ENCODE results near the gene KCNH1. TPM values are rescaled to one million over a fixed set of nuclear protein-coding genes. Genes with fewer than 3 reads are reported as not detected.

KCNH1 gene
- total and polyA plus RNA-seq, 2 experiments from 2014 or later: 0.71 to 1.8 TPM

GRCh38 chr1:210689826-210690225 is 444.1 kb downstream of the KCNH1 start:
- Histone ChIP-seq H3K4me3 (no peak overlapping the region), H4K20me1 (ENCODE audit: insufficient read depth) (no peaks in the 10 kb centered on the region), H2AFZ (no peak overlapping the region), H3K27me3 (replicated peaks; ENCODE audit: insufficient read depth) (no peaks in the 10 kb centered on the region), H3K9ac (no peak overlapping the region), H3K79me2 (ENCODE audit: insufficient read depth) (no peaks in the 10 kb centered on the region), H3K27ac (no peak overlapping the region), H3K4me1 (ENCODE audit: insufficient read depth) (no peaks in the 10 kb centered on the region), H3K4me2 (ENCODE audit: unreplicated experiment) (no peak overlapping the region), H3K36me3 (ENCODE audit: low read depth) (no peaks in the 10 kb centered on the region), H3F3A (ENCODE audit: insufficient read depth) (no peaks in the 10 kb centered on the region), H3K9me3 (ENCODE audit: low read depth) (no peaks in the 10 kb centered on the region), H3K9me2 (ENCODE audit: insufficient read depth) (no peaks in the 10 kb centered on the region)
- TF ChIP-seq EZH2phosphoT487 (IDR thresholded peaks at IDR 0.05; ENCODE audit: insufficient read depth, low read depth) (no peak), EZH2 (IDR thresholded peaks at IDR 0.05; ENCODE audit: insufficient read depth, poor library complexity, severe bottlenecking) (no peak)
- 33% methylated on average over 3 of the region's 3 CpGs for WGBS, 2 experiments (ENCODE audit: low coverage in 1 of 2, low lambda C conversion rate in 2 of 2, missing lambda C conversion rate in 2 of 2)
- in situ Hi-C loops (cut with MboI): no loop called here
- DNase-seq: no peak

GRCh38 chr1:210688512-210689234 is 445.3 kb downstream of the KCNH1 start:
- peak; percentile 24 for DNase-seq
- in situ Hi-C loops (cut with MboI): no loop called here

GRCh38 chr1:210687582-210688279 is 446.2 kb downstream of the KCNH1 start:
- H4K20me1 ChIP-seq (ENCODE audit: insufficient read depth): no peaks in the 10 kb centered on the region
- H3K9ac ChIP-seq: no peak overlapping the region
- no peak overlapping the region for H3K4me3 ChIP-seq
- 26 to 28% methylated on average over 7 of the region's 7 CpGs for WGBS, 2 experiments (ENCODE audit: low coverage in 1 of 2, low lambda C conversion rate in 2 of 2, missing lambda C conversion rate in 2 of 2)
- H3K9me2 ChIP-seq (ENCODE audit: insufficient read depth): no peaks in the 10 kb centered on the region
- H3K27ac ChIP-seq: no peak overlapping the region
- H3K79me2 ChIP-seq (ENCODE audit: insufficient read depth): no peaks in the 10 kb centered on the region
- in situ Hi-C loops (cut with MboI): no loop called here
- no peak overlapping the region for H3K4me2 ChIP-seq (ENCODE audit: unreplicated experiment)
- TF ChIP-seq EZH2 (IDR thresholded peaks at IDR 0.05; ENCODE audit: insufficient read depth, poor library complexity, severe bottlenecking) (no peak), EZH2phosphoT487 (IDR thresholded peaks at IDR 0.05; ENCODE audit: insufficient read depth, low read depth) (no peak)
- H3K36me3 ChIP-seq (ENCODE audit: low read depth): no peaks in the 10 kb centered on the region
- no peaks in the 10 kb centered on the region for H3K9me3 ChIP-seq (ENCODE audit: low read depth)
- no peaks in the 10 kb centered on the region for H3F3A ChIP-seq (ENCODE audit: insufficient read depth)
- H2AFZ ChIP-seq: no peak overlapping the region
- H3K4me1 ChIP-seq (ENCODE audit: insufficient read depth): no peaks in the 10 kb centered on the region
- DNase-seq: peak; percentile 72
- H3K27me3 ChIP-seq (replicated peaks; ENCODE audit: insufficient read depth): no peaks in the 10 kb centered on the region

More at GRCh38 chr1:210688512-210689234, 445.3 kb downstream of the KCNH1 start:
- no peak overlapping the region for H3K4me2 ChIP-seq (ENCODE audit: unreplicated experiment)
- H3K4me1 ChIP-seq (ENCODE audit: insufficient read depth): no peaks in the 10 kb centered on the region
- 14% methylated on average over 1 of the region's 1 CpG for WGBS, 2 experiments (ENCODE audit: low coverage in 1 of 2, low lambda C conversion rate in 2 of 2, missing lambda C conversion rate in 2 of 2)
- TF ChIP-seq EZH2phosphoT487 (IDR thresholded peaks at IDR 0.05; ENCODE audit: insufficient read depth, low read depth) (no peak), EZH2 (IDR thresholded peaks at IDR 0.05; ENCODE audit: insufficient read depth, poor library complexity, severe bottlenecking) (no peak)
- H3K9ac ChIP-seq: no peak overlapping the region
- H3K9me3 ChIP-seq (ENCODE audit: low read depth): no peaks in the 10 kb centered on the region
- no peaks in the 10 kb centered on the region for H4K20me1 ChIP-seq (ENCODE audit: insufficient read depth)
- no peak overlapping the region for H3K4me3 ChIP-seq
- no peaks in the 10 kb centered on the region for H3K9me2 ChIP-seq (ENCODE audit: insufficient read depth)
- H3K36me3 ChIP-seq (ENCODE audit: low read depth): no peaks in the 10 kb centered on the region
- no peaks in the 10 kb centered on the region for H3K27me3 ChIP-seq (replicated peaks; ENCODE audit: insufficient read depth)
- H3K79me2 ChIP-seq (ENCODE audit: insufficient read depth): no peaks in the 10 kb centered on the region
- no peak overlapping the region for H2AFZ ChIP-seq
- no peak overlapping the region for H3K27ac ChIP-seq
- no peaks in the 10 kb centered on the region for H3F3A ChIP-seq (ENCODE audit: insufficient read depth)

GRCh38 chr1:210686841-210687240 is 447.1 kb downstream of the KCNH1 start:
- no peaks in the 10 kb centered on the region for H3K27me3 ChIP-seq (replicated peaks; ENCODE audit: insufficient read depth)
- H3K9me3 ChIP-seq (ENCODE audit: low read depth): no peaks in the 10 kb centered on the region
- H3K79me2 ChIP-seq (ENCODE audit: insufficient read depth): no peaks in the 10 kb centered on the region
- H4K20me1 ChIP-seq (ENCODE audit: insufficient read depth): no peaks in the 10 kb centered on the region
- H3K4me1 ChIP-seq (ENCODE audit: insufficient read depth): no peaks in the 10 kb centered on the region
- no peak overlapping the region for H3K27ac ChIP-seq
- no peak overlapping the region for H3K4me3 ChIP-seq
- no peak overlapping the region for H3K9ac ChIP-seq
- no peaks in the 10 kb centered on the region for H3K9me2 ChIP-seq (ENCODE audit: insufficient read depth)
- in situ Hi-C loops (cut with MboI): no loop called here
- no peaks in the 10 kb centered on the region for H3F3A ChIP-seq (ENCODE audit: insufficient read depth)
- no peak overlapping the region for H2AFZ ChIP-seq
- no peaks in the 10 kb centered on the region for H3K36me3 ChIP-seq (ENCODE audit: low read depth)
- no peak for DNase-seq
- H3K4me2 ChIP-seq (ENCODE audit: unreplicated experiment): no peak overlapping the region
- TF ChIP-seq EZH2 (IDR thresholded peaks at IDR 0.05; ENCODE audit: insufficient read depth, poor library complexity, severe bottlenecking): no peak
- TF ChIP-seq EZH2phosphoT487 (IDR thresholded peaks at IDR 0.05; ENCODE audit: insufficient read depth, low read depth): no peak
- WGBS, 2 experiments (ENCODE audit: low coverage in 1 of 2, low lambda C conversion rate in 2 of 2, missing lambda C conversion rate in 2 of 2): 28 to 35% methylated on average over 3 of the region's 3 CpGs

All from GM23248 (cell line).